CD14-positive monocyte (primary cell): Measurements from ENCODE around the gene WDR62. TPM values are rescaled to one million over a fixed set of nuclear protein-coding genes. Genes with fewer than 3 reads are reported as not detected.
A peak's percentile ranks its signal among the peaks of the same experiment; 100 is the strongest.

Experiments used
- DNase-seq, 3 donors: peaks; one replicate each; pipeline ENCODE4 v3.0.0-alpha.2; 2011 to 2022
- H2AFZ ChIP-seq: 2 replicates; pipeline ENCODE4 v1.6.0; 2012; ENCODE audit warnings: mild to moderate bottlenecking, low read depth, low read length, inconsistent platforms; ENCODE audit not compliant: insufficient read depth, poor library complexity, severe bottlenecking
- H3K27ac ChIP-seq, 2 donors: 1 replicate in 1 of 2; 2 replicates in 1 of 2; pipeline ENCODE4 v1.5.1; 2012 to 2013; ENCODE audit warnings: low read length in 2 of 2, control low read depth in 1 of 2, inconsistent platforms in 1 of 2, low read depth in 1 of 2, mild to moderate bottlenecking in 1 of 2
- H3K27me3 ChIP-seq, 2 donors: one replicate each; pipeline versions ENCODE4 v1.6.0 to v1.6.1; 2011 to 2013; ENCODE audit warnings: low read length in 2 of 2; ENCODE audit not compliant: control insufficient read depth in 2 of 2, insufficient read depth in 2 of 2
- H3K36me3 ChIP-seq, 2 donors: replicated peaks in 1 of 2; 1 replicate in 1 of 2; 2 replicates in 1 of 2; pipeline versions ENCODE4 v1.5.1 to v1.6.1; 2012 to 2013; ENCODE audit warnings: low read length in 2 of 2, control low read depth in 1 of 2, inconsistent platforms in 1 of 2, mild to moderate bottlenecking in 1 of 2; ENCODE audit not compliant: insufficient read depth in 2 of 2, control insufficient read depth in 1 of 2
- H3K4me1 ChIP-seq, 2 donors: 1 replicate in 1 of 2; 2 replicates in 1 of 2; pipeline versions ENCODE4 v1.5.1 to v1.6.1; 2012 to 2013; ENCODE audit warnings: low read length in 2 of 2, control low read depth in 1 of 2, inconsistent platforms in 1 of 2, mild to moderate bottlenecking in 1 of 2, moderate library complexity in 1 of 2; ENCODE audit not compliant: insufficient read depth in 2 of 2, control insufficient read depth in 1 of 2
- H3K4me2 ChIP-seq: replicated peaks from 2 replicates; pipeline ENCODE3; 2012; ENCODE audit warnings: low read length, moderate library complexity, mild to moderate bottlenecking; ENCODE audit not compliant: poor library complexity, severe bottlenecking; ENCODE audit errors: extremely low read depth
- H3K4me3 ChIP-seq, 3 experiments: fragments of 200-600 bp in 1 of 3; sonication (generic) in 1 of 3; replicated peaks in 1 of 3; 1 replicate in 2 of 3; 2 replicates in 1 of 3; pipeline ENCODE4 v1.5.1; 2011 to 2013; ENCODE audit warnings: low read length in 3 of 3, mild to moderate bottlenecking in 3 of 3, control low read depth in 2 of 3, low read depth in 2 of 3, inconsistent platforms in 1 of 3, moderate library complexity in 1 of 3
- H3K79me2 ChIP-seq: 2 replicates; pipeline ENCODE4 v1.6.0; 2012; ENCODE audit warnings: mild to moderate bottlenecking, control low read depth, inconsistent platforms, low read length, moderate library complexity; ENCODE audit not compliant: insufficient read depth
- H3K9ac ChIP-seq: 2 replicates; pipeline ENCODE4 v1.6.0; 2017; ENCODE audit warnings: low read length, mild to moderate bottlenecking; ENCODE audit not compliant: insufficient read depth, poor library complexity, severe bottlenecking
- H3K9me3 ChIP-seq, 2 donors: replicated peaks in 1 of 2; 1 replicate in 1 of 2; 2 replicates in 1 of 2; pipeline versions ENCODE4 v1.5.1 to v1.6.1; 2012 to 2013; ENCODE audit warnings: low read length in 2 of 2, control low read depth in 1 of 2; ENCODE audit not compliant: control insufficient read depth in 1 of 2, insufficient read depth in 1 of 2
- H4K20me1 ChIP-seq: 2 replicates; pipeline ENCODE4 v1.6.0; 2012; ENCODE audit warnings: mild to moderate bottlenecking, low read length, control low read depth, moderate library complexity; ENCODE audit not compliant: insufficient read depth
- H3K27ac Mint-ChIP-seq, 7 donors: one replicate each; pipeline ENCODE4 v1.8.0; 2020; ENCODE audit warnings: mild to moderate bottlenecking in 7 of 7, mixed read lengths in 7 of 7, moderate library complexity in 6 of 7, inconsistent platforms in 2 of 7
- H3K27me3 Mint-ChIP-seq, 3 donors: one replicate each; pipeline ENCODE4 v1.8.0; 2021 to 2022; ENCODE audit warnings: low read depth in 3 of 3, mild to moderate bottlenecking in 3 of 3, mixed read lengths in 3 of 3, moderate library complexity in 3 of 3, inconsistent platforms in 1 of 3
- H3K36me3 Mint-ChIP-seq, 2 donors: one replicate each; pipeline ENCODE4 v1.8.0; 2020; ENCODE audit warnings: mixed read lengths in 2 of 2, inconsistent platforms in 1 of 2, mild to moderate bottlenecking in 1 of 2
- H3K4me1 Mint-ChIP-seq: one replicate; pipeline ENCODE4 v1.8.0; 2020; ENCODE audit warnings: mild to moderate bottlenecking, mixed read lengths
- H3K4me3 Mint-ChIP-seq, 2 donors: one replicate each; pipeline ENCODE4 v1.8.0; 2020; ENCODE audit warnings: mild to moderate bottlenecking in 2 of 2, mixed read lengths in 2 of 2, moderate library complexity in 1 of 2
- H3K9me3 Mint-ChIP-seq, 7 donors: one replicate each; pipeline ENCODE4 v1.8.0; 2020 to 2022; ENCODE audit warnings: mixed read lengths in 7 of 7, mild to moderate bottlenecking in 6 of 7, moderate library complexity in 6 of 7, inconsistent platforms in 2 of 7
- WGBS: methylation state at CpG from one replicate; pipeline ENCODE4 v1.1.5; 2013; ENCODE audit warnings: missing lambda C conversion rate; ENCODE audit not compliant: insufficient coverage; 5-methylcytosine and 5-hydroxymethylcytosine counted together
- intact Hi-C, 2 donors: fragments of 100-400 bp; cut with micrococcal nuclease; formaldehyde crosslinking; loops; one replicate each; pipeline versions ENCODE4 v1.15.0 to v1.15.1; 2023
- polyA plus RNA-seq, 3 donors: library from polyadenylated mRNA; depleted of rRNA in 1 of 3; unstranded in 2 of 3; stranded (reverse) in 1 of 3; fragments of 300-500 nt in 2 of 3; fragments of >200 nt in 1 of 3; fragmentation: Illumina TruSeq in 2 of 3; gene quantifications; 1 replicate in 2 of 3; 2 replicates in 1 of 3; pipeline ENCODE4 v1.2.3, GENCODE V29; 2012 to 2021
- TF ChIP-seq, protein P1 (sequence below): fragments of 200-600 bp; IDR thresholded peaks from one replicate; pipeline ENCODE4 v1.8.0; 2022; ENCODE audit warnings: antibody characterized with exemption, mild to moderate bottlenecking

WDR62 gene
- polyA plus RNA-seq, 3 donors = 0.05 to 0.88 TPM; not detected in 1

GRCh38 chr19:36060430-36060829 lies 5.7 kb downstream of the WDR62 start:
- intact Hi-C loops = no loop called here
- no peak overlapping the region for H2AFZ ChIP-seq
- TF ChIP-seq, protein P1, sequence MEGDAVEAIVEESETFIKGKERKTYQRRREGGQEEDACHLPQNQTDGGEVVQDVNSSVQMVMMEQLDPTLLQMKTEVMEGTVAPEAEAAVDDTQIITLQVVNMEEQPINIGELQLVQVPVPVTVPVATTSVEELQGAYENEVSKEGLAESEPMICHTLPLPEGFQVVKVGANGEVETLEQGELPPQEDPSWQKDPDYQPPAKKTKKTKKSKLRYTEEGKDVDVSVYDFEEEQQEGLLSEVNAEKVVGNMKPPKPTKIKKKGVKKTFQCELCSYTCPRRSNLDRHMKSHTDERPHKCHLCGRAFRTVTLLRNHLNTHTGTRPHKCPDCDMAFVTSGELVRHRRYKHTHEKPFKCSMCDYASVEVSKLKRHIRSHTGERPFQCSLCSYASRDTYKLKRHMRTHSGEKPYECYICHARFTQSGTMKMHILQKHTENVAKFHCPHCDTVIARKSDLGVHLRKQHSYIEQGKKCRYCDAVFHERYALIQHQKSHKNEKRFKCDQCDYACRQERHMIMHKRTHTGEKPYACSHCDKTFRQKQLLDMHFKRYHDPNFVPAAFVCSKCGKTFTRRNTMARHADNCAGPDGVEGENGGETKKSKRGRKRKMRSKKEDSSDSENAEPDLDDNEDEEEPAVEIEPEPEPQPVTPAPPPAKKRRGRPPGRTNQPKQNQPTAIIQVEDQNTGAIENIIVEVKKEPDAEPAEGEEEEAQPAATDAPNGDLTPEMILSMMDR = no peak
- H3K36me3 ChIP-seq = peaks cover 16 to 62% of the 10 kb centered on the region in 2 donors
- peaks cover 9% of the 10 kb centered on the region for H3K4me1 Mint-ChIP-seq
- peak overlapping the region in 2 of 7 donors; percentile 66 to 77 for H3K27ac Mint-ChIP-seq
- no peak overlapping the region for H3K9ac ChIP-seq
- H3K27me3 ChIP-seq = no peaks in the 10 kb centered on the region
- WGBS = 100% methylated on average over 3 of the region's 4 CpGs
- no peak for DNase-seq
- no peaks in the 10 kb centered on the region for H3K9me3 Mint-ChIP-seq
- H3K4me1 ChIP-seq = peaks cover 4 to 7% of the 10 kb centered on the region in 2 donors
- H3K27ac ChIP-seq = peak overlapping the region in 1 of 2 donors; percentile 2
- no peak overlapping the region for H3K4me2 ChIP-seq
- H3K79me2 ChIP-seq = peaks cover 34% of the 10 kb centered on the region
- peaks cover 27 to 61% of the 10 kb centered on the region in 2 donors for H3K36me3 Mint-ChIP-seq
- no peak overlapping the region for H3K4me3 Mint-ChIP-seq
- H3K4me3 ChIP-seq = no peak overlapping the region
- peaks cover 0 to 1% (median 0%) of the 10 kb centered on the region in 3 donors for H3K27me3 Mint-ChIP-seq
- H4K20me1 ChIP-seq = no peaks in the 10 kb centered on the region
- no peaks in the 10 kb centered on the region for H3K9me3 ChIP-seq

DNA sequence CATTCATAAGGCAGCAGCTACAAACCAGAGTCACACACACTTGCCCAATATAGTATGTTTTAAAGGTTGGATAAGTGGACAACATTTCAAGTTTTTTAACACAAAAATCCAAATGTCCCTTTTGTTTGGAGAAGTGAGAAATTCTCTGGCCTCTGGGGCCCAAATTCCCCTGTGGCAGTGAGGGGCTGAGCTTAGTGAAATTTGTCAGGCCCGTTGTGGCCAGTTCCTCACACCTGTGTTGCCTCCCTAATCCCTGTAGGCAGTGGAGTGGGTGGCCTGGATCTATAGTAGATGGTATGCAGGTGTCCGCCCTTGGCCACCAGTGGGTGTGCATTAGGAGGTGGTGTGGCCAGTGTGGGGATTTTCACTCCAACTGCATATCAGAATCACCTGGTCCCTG lies 6.7 kb downstream of the WDR62 start:
- H3K27ac ChIP-seq = peak overlapping the region in 1 of 2 donors; percentile 2
- H3K4me2 ChIP-seq = no peak overlapping the region
- H3K9me3 ChIP-seq = no peaks in the 10 kb centered on the region
- Mint-ChIP-seq H3K4me3 (no peak overlapping the region), H3K4me1 (peaks cover 2% of the 10 kb centered on the region), H3K9me3 (no peaks in the 10 kb centered on the region), H3K27me3 (peaks cover 0 to under 1% (median 0%) of the 10 kb centered on the region in 3 donors), H3K27ac (no peak overlapping the region), H3K36me3 (peaks cover 31 to 70% of the 10 kb centered on the region in 2 donors)
- peaks cover 25% of the 10 kb centered on the region for H3K79me2 ChIP-seq
- TF ChIP-seq, protein P1 = no peak
- H2AFZ ChIP-seq = no peak overlapping the region
- H3K27me3 ChIP-seq = no peaks in the 10 kb centered on the region
- no peaks in the 10 kb centered on the region for H4K20me1 ChIP-seq
- intact Hi-C loops = no loop called here
- no CpG with 5 or more reads among the region's 2 CpGs for WGBS
- no peaks in the 10 kb centered on the region for H3K4me1 ChIP-seq
- no peak overlapping the region for H3K4me3 ChIP-seq
- peaks cover 24 to 71% of the 10 kb centered on the region in 2 donors for H3K36me3 ChIP-seq
- no peak for DNase-seq
- H3K9ac ChIP-seq = no peak overlapping the region
